Esophagus squamous epithelium (tissue), 5 donors: ENCODE results near the gene SIPA1L2. TPM values are rescaled to one million over a fixed set of nuclear protein-coding genes. Genes with fewer than 3 reads are reported as not detected.

Source experiments
- DNase-seq: peaks from one replicate; lab custom pipeline; 2025; lab: John Stamatoyannopoulos, UW
- H3K27ac ChIP-seq, 4 donors: fragments of 200-600 bp; sonication (generic); one replicate each; pipeline ENCODE4 v1.5.1; 2016 to 2019; ENCODE audit warnings: mild to moderate bottlenecking in 1 of 4
- H3K27me3 ChIP-seq, 4 donors: fragments of 200-600 bp; sonication (generic); 1 replicate in 3 of 4; 2 replicates in 1 of 4; pipeline versions ENCODE4 v1.5.1 to v1.6.0; 2017 to 2021; ENCODE audit warnings: antibody characterized with exemption in 1 of 4
- H3K36me3 ChIP-seq, 3 donors: fragments of 200-600 bp; sonication (generic); one replicate each; pipeline ENCODE4 v1.5.1; 2016 to 2019
- H3K4me1 ChIP-seq, 3 donors: fragments of 200-600 bp; sonication (generic); one replicate each; pipeline ENCODE4 v1.5.1; 2017 to 2019
- H3K4me3 ChIP-seq, 4 donors: fragments of 200-600 bp; sonication (generic); 1 replicate in 3 of 4; 2 replicates in 1 of 4; pipeline ENCODE4 v1.5.1; 2016 to 2019; ENCODE audit warnings: mild to moderate bottlenecking in 2 of 4, moderate library complexity in 1 of 4
- H3K9me3 ChIP-seq, 3 donors: fragments of 200-600 bp; sonication (generic); one replicate each; pipeline ENCODE4 v1.5.1; 2016 to 2019
- CTCF ChIP-seq, 6 experiments: fragments of 450-650 bp in 4 of 6; fragments of 200-600 bp in 2 of 6; sonication (generic) in 2 of 6; IDR thresholded peaks; one replicate each; pipeline ENCODE4 v1.5.1; 2016 to 2019; ENCODE audit warnings: antibody characterized with exemption in 6 of 6, mild to moderate bottlenecking in 4 of 6, moderate library complexity in 4 of 6
- POLR2A ChIP-seq, 4 donors: fragments of 450-650 bp; IDR thresholded peaks; one replicate each; pipeline ENCODE4 v1.6.1; 2017; ENCODE audit warnings: antibody characterized with exemption in 4 of 4, mild to moderate bottlenecking in 4 of 4, moderate library complexity in 3 of 4
- WGBS, 2 donors: methylation state at CpG; one replicate each; pipeline ENCODE4 v1.1.5; 2018; 5-methylcytosine and 5-hydroxymethylcytosine counted together
- intact Hi-C: fragments of 100-400 bp; cut with DNase I; formaldehyde crosslinking; loops from one replicate; pipeline ENCODE4 v1.15.0; 2022
- total RNA-seq, 4 donors: library from RNA; depleted of rRNA; stranded (reverse); fragments of >200 nt; gene quantifications; one replicate each; pipeline ENCODE4 v1.1.0, GENCODE V29; 2016
- donor health status: DM: yes; HTN: yes; CAD: no.

Gene SIPA1L2
- total RNA-seq, 4 donors from 2014 or later, result 29.5 to 51.3 (median 46.0) TPM

GRCh38 chr1:232628335-232629249, 1.3 kb downstream of the SIPA1L2 start:
- no peak for DNase-seq
- intact Hi-C loops, result no loop called here
- Histone ChIP-seq H3K27ac (peak overlapping the region; percentile 84 to 91 (median 88)), H3K4me3 (peak overlapping the region; percentile 87 to 94 (median 89)), H3K9me3 (no peaks in the 10 kb centered on the region), H3K27me3 (peaks cover 0 to 2% (median 0%) of the 10 kb centered on the region in 4 donors), H3K4me1 (peaks cover 13 to 61% (median 20%) of the 10 kb centered on the region in 3 donors), H3K36me3 (no peaks in the 10 kb centered on the region)
- TF ChIP-seq POLR2A (IDR thresholded peaks at IDR 0.05) (no peak), CTCF (IDR thresholded peaks at IDR 0.05) (peak in 3 of 6 experiments; percentile 31 to 41 (median 33))
- 9 to 14% methylated on average over 13 of the region's 13 CpGs for WGBS, 2 donors

- H3K4me3 ChIP-seq, result peak overlapping the region; percentile 87 to 94 (median 89)
- peaks cover 17 to 69% (median 20%) of the 10 kb centered on the region in 3 donors for H3K4me1 ChIP-seq
- peak overlapping the region; percentile 50 to 91 (median 88) for H3K27ac ChIP-seq
- intact Hi-C loops, result no loop called here
- no peaks in the 10 kb centered on the region for H3K9me3 ChIP-seq
- 8 to 13% methylated on average over 4 of the region's 4 CpGs for WGBS, 2 donors
- TF ChIP-seq CTCF (IDR thresholded peaks at IDR 0.05) (peak; percentile 29 to 84 (median 56)), POLR2A (IDR thresholded peaks at IDR 0.05) (no peak)
- peaks cover 0 to 2% (median 0%) of the 10 kb centered on the region in 4 donors for H3K27me3 ChIP-seq
- no peak for DNase-seq
- H3K36me3 ChIP-seq, result no peaks in the 10 kb centered on the region
Measured at GRCh38 chr1:232627645-232628334, 2.1 kb downstream of the SIPA1L2 start.

- Histone ChIP-seq H3K9me3 (no peaks in the 10 kb centered on the region), H3K27ac (peak overlapping the region; percentile 30 to 91 (median 70)), H3K36me3 (no peaks in the 10 kb centered on the region), H3K4me1 (peaks cover 17 to 75% (median 23%) of the 10 kb centered on the region in 3 donors), H3K27me3 (peaks cover 0 to 2% (median 0%) of the 10 kb centered on the region in 4 donors), H3K4me3 (peak overlapping the region in 3 of 4 donors; percentile 88 to 94 (median 90))
- no peak for DNase-seq
- WGBS, 2 donors, result 34 to 56% methylated on average over 4 of the region's 4 CpGs
- TF ChIP-seq CTCF (IDR thresholded peaks at IDR 0.05), result no peak
- no peak for TF ChIP-seq POLR2A (IDR thresholded peaks at IDR 0.05)
- intact Hi-C loops, result no loop called here
Measured at GRCh38 chr1:232627171-232627570, 2.8 kb downstream of the SIPA1L2 start.

GRCh38 chr1:232626452-232626851, 3.5 kb downstream of the SIPA1L2 start:
- peaks cover 17 to 82% (median 29%) of the 10 kb centered on the region in 3 donors for H3K4me1 ChIP-seq
- H3K27me3 ChIP-seq, result peaks cover 0 to 2% (median 0%) of the 10 kb centered on the region in 4 donors
- WGBS, 2 donors, result 46 to 52% methylated on average over 2 of the region's 2 CpGs
- peak overlapping the region in 3 of 4 donors; percentile 49 to 91 (median 91) for H3K27ac ChIP-seq
- intact Hi-C loops, result no loop called here
- TF ChIP-seq POLR2A (IDR thresholded peaks at IDR 0.05) (no peak), CTCF (IDR thresholded peaks at IDR 0.05) (no peak)
- H3K4me3 ChIP-seq, result peak overlapping the region in 2 of 4 donors; percentile 90 to 94
- no peaks in the 10 kb centered on the region for H3K36me3 ChIP-seq
- no peak for DNase-seq
- H3K9me3 ChIP-seq, result no peaks in the 10 kb centered on the region
